Measurements from ENCODE around the gene TCF4. TPM values are rescaled to one million over a fixed set of nuclear protein-coding genes. Genes with fewer than 3 reads are reported as not detected.

TCF4 gene
- polyA plus RNA-seq, 1 of the 3 experiments (the other 2 are of a cell fraction) = 39.1 TPM

GRCh38 chr18:55609160-55609825, 21.3 kb upstream of the TCF4 start:
- Histone ChIP-seq H3K27me3 (ENCODE audit: insufficient read depth) (no peaks in the 10 kb centered on the region), H3K4me3 (ENCODE audit: low read depth in 2 of 2, low read length in 1 of 2) (no peak overlapping the region), H3K27ac (ENCODE audit: low read depth in 2 of 2, low read length in 1 of 2) (no peak overlapping the region), H3K9ac (no peak overlapping the region), H3K79me2 (ENCODE audit: insufficient read depth) (no peaks in the 10 kb centered on the region), H2AFZ (ENCODE audit: low read depth) (no peak overlapping the region), H3K9me3 (no peaks in the 10 kb centered on the region), H3K9me2 (no peaks in the 10 kb centered on the region), H4K20me1 (ENCODE audit: insufficient read depth) (no peaks in the 10 kb centered on the region), H3K4me2 (no peak overlapping the region), H3F3A (replicated peaks; ENCODE audit: insufficient read depth) (no peaks in the 10 kb centered on the region), H3K36me3 (replicated peaks in 1 of 2; ENCODE audit: control insufficient read depth in 1 of 2, insufficient read depth in 2 of 2, low read length in 1 of 2) (no peaks in the 10 kb centered on the region), H3K4me1 (ENCODE audit: control insufficient read depth in 1 of 2, insufficient read depth in 2 of 2, low read depth in 1 of 2, low read length in 1 of 2) (no peaks in the 10 kb centered on the region; a peak in 1 of 4 replicates)
- TF ChIP-seq TAF1 (IDR thresholded peaks at IDR 0.05; ENCODE audit: borderline replicate concordance, low read depth, low read length) (no peak), TEAD4 (IDR thresholded peaks at IDR 0.05; ENCODE audit: borderline replicate concordance, insufficient read depth) (no peak), CTCF (IDR thresholded peaks at IDR 0.05) (no peak)
- DNase-seq = no peak
- POLR2A ChIA-PET = no interaction called here
- WGBS (ENCODE audit: low lambda C conversion rate) = 72% methylated on average over 6 of the region's 6 CpGs
- CTCF ChIA-PET = no interaction called here

- no peaks in the 10 kb centered on the region for H3K79me2 ChIP-seq (ENCODE audit: insufficient read depth)
- H3K4me1 ChIP-seq (ENCODE audit: control insufficient read depth in 1 of 2, insufficient read depth in 2 of 2, low read depth in 1 of 2, low read length in 1 of 2) = no peaks in the 10 kb centered on the region; a peak in 1 of 4 replicates
- no peak overlapping the region for H3K4me2 ChIP-seq
- H3K36me3 ChIP-seq (replicated peaks in 1 of 2; ENCODE audit: control insufficient read depth in 1 of 2, insufficient read depth in 2 of 2, low read length in 1 of 2) = no peaks in the 10 kb centered on the region
- no peaks in the 10 kb centered on the region for H3K27me3 ChIP-seq (ENCODE audit: insufficient read depth)
- no peak overlapping the region for H3K4me3 ChIP-seq (ENCODE audit: low read depth in 2 of 2, low read length in 1 of 2)
- H3F3A ChIP-seq (replicated peaks; ENCODE audit: insufficient read depth) = no peaks in the 10 kb centered on the region
- no peak for DNase-seq
- H2AFZ ChIP-seq (ENCODE audit: low read depth) = no peak overlapping the region
- no peaks in the 10 kb centered on the region for H3K9me2 ChIP-seq
- CTCF ChIA-PET = interaction anchor here (1.2 kb wide), 1 partner anchor 16 kb away, joined by 3 read pairs; no protein-coding TSS in a partner anchor
- H3K9me3 ChIP-seq = no peaks in the 10 kb centered on the region
- WGBS (ENCODE audit: low lambda C conversion rate) = 91% methylated on average over 4 of the region's 4 CpGs
- H3K27ac ChIP-seq (ENCODE audit: low read depth in 2 of 2, low read length in 1 of 2) = no peak overlapping the region
- no peak for TF ChIP-seq GABPA (IDR thresholded peaks at IDR 0.05; ENCODE audit: low read depth)
- no peak for TF ChIP-seq PBX3 (IDR thresholded peaks at IDR 0.05)
- no peak for TF ChIP-seq RCOR1 (IDR thresholded peaks at IDR 0.05; ENCODE audit: low read length)
- no peak for TF ChIP-seq NRF1 (IDR thresholded peaks at IDR 0.05; ENCODE audit: low read depth, low read length)
- TF ChIP-seq JUND (IDR thresholded peaks at IDR 0.05) = no peak
- H4K20me1 ChIP-seq (ENCODE audit: insufficient read depth) = no peaks in the 10 kb centered on the region
- POLR2A ChIA-PET = no interaction called here
- H3K9ac ChIP-seq = no peak overlapping the region
These were observed 20.5 kb upstream of the TCF4 start for GRCh38 chr18:55608497-55608896.

GRCh38 chr18:55607773-55608172, 19.8 kb upstream of the TCF4 start:
- no peak overlapping the region for H3K9ac ChIP-seq
- H3K4me2 ChIP-seq = no peak overlapping the region
- 84% methylated on average over 2 of the region's 2 CpGs for WGBS (ENCODE audit: low lambda C conversion rate)
- no peaks in the 10 kb centered on the region for H3K79me2 ChIP-seq (ENCODE audit: insufficient read depth)
- TF ChIP-seq RFX5 (IDR thresholded peaks at IDR 0.05; ENCODE audit: low read length) (no peak), SMC3 (IDR thresholded peaks at IDR 0.05; ENCODE audit: low read depth, low read length) (no peak), REST (IDR thresholded peaks at IDR 0.05; ENCODE audit: low read depth, low read length) (no peak), TAF1 (IDR thresholded peaks at IDR 0.05; ENCODE audit: borderline replicate concordance, low read depth, low read length) (no peak), NFIC (IDR thresholded peaks at IDR 0.05; ENCODE audit: borderline replicate concordance) (no peak), YY1 (IDR thresholded peaks at IDR 0.05; ENCODE audit: low read depth) (no peak), CHD2 (IDR thresholded peaks at IDR 0.05; ENCODE audit: low read length, partially characterized antibody) (no peak)
- no peak for DNase-seq
- H3K9me3 ChIP-seq = no peaks in the 10 kb centered on the region
- H2AFZ ChIP-seq (ENCODE audit: low read depth) = no peak overlapping the region
- no peaks in the 10 kb centered on the region; a peak in 1 of 4 replicates for H3K4me1 ChIP-seq (ENCODE audit: control insufficient read depth in 1 of 2, insufficient read depth in 2 of 2, low read depth in 1 of 2, low read length in 1 of 2)
- H3F3A ChIP-seq (replicated peaks; ENCODE audit: insufficient read depth) = no peaks in the 10 kb centered on the region
- no peaks in the 10 kb centered on the region for H3K27me3 ChIP-seq (ENCODE audit: insufficient read depth)
- no peak overlapping the region for H3K4me3 ChIP-seq (ENCODE audit: low read depth in 2 of 2, low read length in 1 of 2)
- H3K9me2 ChIP-seq = no peaks in the 10 kb centered on the region
- no peaks in the 10 kb centered on the region for H4K20me1 ChIP-seq (ENCODE audit: insufficient read depth)
- CTCF ChIA-PET = interaction anchor here (1.0 to 1.2 kb wide), 2 partner anchors 15 to 253 kb away, joined by 3 read pairs; no protein-coding TSS in a partner anchor
- H3K36me3 ChIP-seq (replicated peaks in 1 of 2; ENCODE audit: control insufficient read depth in 1 of 2, insufficient read depth in 2 of 2, low read length in 1 of 2) = no peaks in the 10 kb centered on the region
- H3K27ac ChIP-seq (ENCODE audit: low read depth in 2 of 2, low read length in 1 of 2) = no peak overlapping the region
- POLR2A ChIA-PET = no interaction called here
